Activated CD4-positive, alpha-beta T cell treated with anti-CD3 and anti-CD28 coated beads for 36 hours (primary cell): ENCODE measurements around the gene DEFB131A. TPM values are rescaled to one million over a fixed set of nuclear protein-coding genes. Genes with fewer than 3 reads are reported as not detected.
"Not testable (repeated sequence)": the region's sequence is repeated elsewhere in the genome, so short reads cannot be mapped to it uniquely, and the experiment has no call there.

Source experiments
- ATAC-seq: fragments of 200-7000 bp; cut with Tn5 transposase; one replicate; pipeline ENCODE4 v1.10.0; 2021; ENCODE audit warnings: mild to moderate bottlenecking, moderate library complexity
- CTCF ChIA-PET: fragments of 350-600 bp; sonication (Branson Sonifier 250); formaldehyde crosslinking; loops from one replicate; lab custom pipeline; 2021; ENCODE audit warnings: antibody characterized with exemption; lab: Charles Lee
- POLR2A ChIA-PET: fragments of 350-600 bp; sonication (Branson Sonifier 250); formaldehyde crosslinking; loops from one replicate; lab custom pipeline; 2021; ENCODE audit warnings: antibody characterized with exemption, inconsistent platforms; lab: Charles Lee
- DNase-seq: peaks from one replicate; pipeline ENCODE4 v3.0.0-alpha.2; 2020
- H3K27ac Mint-ChIP-seq: one replicate; pipeline ENCODE4 v1.8.0; 2021; ENCODE audit warnings: mixed read lengths
- H3K27me3 Mint-ChIP-seq: one replicate; pipeline ENCODE4 v1.8.0; 2021; ENCODE audit warnings: mixed read lengths
- H3K36me3 Mint-ChIP-seq: one replicate; pipeline ENCODE4 v1.8.0; 2021; ENCODE audit warnings: low read depth, mixed read lengths
- H3K4me1 Mint-ChIP-seq: one replicate; pipeline ENCODE4 v1.8.0; 2021; ENCODE audit warnings: mixed read lengths
- H3K4me3 Mint-ChIP-seq: one replicate; pipeline ENCODE4 v1.8.0; 2021; ENCODE audit warnings: mild to moderate bottlenecking, moderate library complexity, mixed read lengths
- H3K9me3 Mint-ChIP-seq: one replicate; pipeline ENCODE4 v1.8.0; 2021; ENCODE audit warnings: low read depth, mixed read lengths
- intact Hi-C, 2 experiments: fragments of 100-400 bp; cut with DNase I in 1 of 2; cut with micrococcal nuclease in 1 of 2; formaldehyde crosslinking; loops; one replicate each; pipeline versions ENCODE4 v1.14.2 to v1.15.1; 2022 to 2024; cut with DNase I, micrococcal nuclease
- total RNA-seq, 2 experiments: library from RNA; stranded (reverse); gene quantifications; one replicate each; pipeline ENCODE4 v1.2.3, GENCODE V29; 2021

The DEFB131A gene, protein sequence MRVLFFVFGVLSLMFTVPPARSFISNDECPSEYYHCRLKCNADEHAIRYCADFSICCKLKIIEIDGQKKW
- not detected for total RNA-seq

DNA sequence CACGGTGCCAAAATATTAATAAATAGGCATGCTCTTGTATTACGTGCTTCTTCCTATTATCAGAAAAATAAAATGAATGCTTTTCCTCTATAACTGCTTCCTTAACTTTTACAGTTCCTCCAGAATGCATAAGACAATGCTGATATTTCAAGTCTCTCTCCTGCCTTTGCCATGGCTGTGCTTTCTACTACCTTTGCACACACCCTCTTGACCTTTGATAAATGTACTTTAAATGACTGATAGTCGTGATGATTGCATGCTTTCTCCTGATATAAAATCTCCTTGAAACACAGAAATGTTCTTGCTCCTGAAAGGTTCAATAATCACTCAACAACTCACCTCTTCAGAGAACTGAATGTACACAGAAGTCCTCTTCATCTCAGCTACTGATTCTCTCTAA, at the start of gene DEFB131A:
TSS of gene DEFB131A (plus strand) at position 301 of the 400 bp plus-strand sequence. CDS start 120 bp downstream, outside the sequence.
- ATAC-seq, H3K36me3 Mint-ChIP-seq, CTCF ChIA-PET, DNase-seq, H3K27me3 Mint-ChIP-seq, H3K27ac Mint-ChIP-seq, intact Hi-C loops, POLR2A ChIA-PET, H3K4me1 Mint-ChIP-seq, H3K4me3 Mint-ChIP-seq, H3K9me3 Mint-ChIP-seq: not testable (repeated sequence)

DNA sequence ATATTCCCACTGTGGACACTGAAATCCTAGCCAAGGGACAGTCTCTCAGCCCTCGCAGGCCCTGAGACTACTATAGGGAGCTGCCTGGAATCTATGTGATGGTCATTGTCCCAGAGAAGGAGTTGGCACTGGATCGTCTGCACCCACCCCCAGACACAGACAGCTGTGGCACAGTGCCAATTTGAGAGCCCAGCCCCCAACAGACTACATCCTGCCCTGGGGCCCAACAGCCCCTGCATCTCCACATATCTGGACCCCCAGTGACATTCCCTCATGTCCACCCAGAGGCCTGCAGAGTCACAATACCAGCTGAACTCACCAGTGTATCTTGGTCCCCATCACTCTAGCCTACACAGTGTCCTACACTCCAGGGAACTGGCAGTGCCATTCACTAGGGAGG, 38.4 kb upstream of the DEFB131A start:
- CTCF ChIA-PET, H3K36me3 Mint-ChIP-seq, H3K4me1 Mint-ChIP-seq, H3K4me3 Mint-ChIP-seq, H3K27me3 Mint-ChIP-seq, ATAC-seq, H3K27ac Mint-ChIP-seq, intact Hi-C loops, H3K9me3 Mint-ChIP-seq, DNase-seq, POLR2A ChIA-PET: not testable (repeated sequence)

DNA sequence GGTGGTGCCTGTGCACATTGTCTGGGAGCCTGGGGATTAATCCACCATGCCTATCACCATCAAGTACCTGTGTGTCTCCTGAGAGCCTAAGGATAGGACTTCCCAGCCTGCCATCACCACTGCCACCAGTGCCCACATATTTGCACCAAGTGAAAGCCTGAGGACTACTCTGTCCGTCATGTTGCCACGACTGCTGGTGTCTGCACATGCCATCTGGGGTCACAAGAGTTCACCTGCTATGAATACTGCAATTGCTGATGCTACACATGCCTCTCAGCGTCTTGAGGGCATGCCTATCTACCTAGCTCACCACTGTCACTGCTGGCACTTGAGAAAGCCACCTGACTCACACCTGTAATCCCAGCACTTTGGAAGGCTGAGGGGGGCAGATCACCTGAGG, 37.7 kb upstream of the DEFB131A start:
- H3K27me3 Mint-ChIP-seq, DNase-seq, POLR2A ChIA-PET, ATAC-seq, CTCF ChIA-PET, H3K36me3 Mint-ChIP-seq, H3K9me3 Mint-ChIP-seq, H3K4me3 Mint-ChIP-seq, H3K4me1 Mint-ChIP-seq, intact Hi-C loops, H3K27ac Mint-ChIP-seq: not testable (repeated sequence)

DNA sequence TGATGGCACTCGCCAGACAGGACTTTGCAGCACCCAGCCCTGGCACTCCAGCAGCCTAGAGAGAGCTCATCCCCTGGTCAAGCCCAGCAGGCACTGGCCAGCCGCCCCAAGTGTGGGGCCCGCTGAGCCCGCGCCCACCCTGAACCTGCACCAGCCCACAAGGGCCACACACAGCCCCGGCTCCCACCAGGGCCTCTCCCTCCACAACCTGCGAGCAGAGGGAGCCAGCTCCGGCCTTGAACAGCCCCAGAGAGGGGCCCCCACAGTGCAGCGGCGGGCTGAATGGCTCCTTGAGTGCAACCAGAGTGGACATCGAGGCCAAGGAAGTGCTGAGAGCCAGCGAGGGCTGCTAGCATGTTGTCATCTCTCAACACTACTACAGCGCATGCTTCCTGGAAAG, 34.4 kb upstream of the DEFB131A start:
- Mint-ChIP-seq H3K9me3 (peaks cover 10% of the 10 kb centered on the region), H3K4me1 (no peaks in the 10 kb centered on the region), H3K4me3 (no peak overlapping the region), H3K36me3 (no peaks in the 10 kb centered on the region), H3K27ac (no peak overlapping the region), H3K27me3 (no peaks in the 10 kb centered on the region)
- DNase-seq, result no peak
- intact Hi-C loops, result no loop called here
- POLR2A ChIA-PET, result no interaction called here
- ATAC-seq, result no peak
- CTCF ChIA-PET, result no interaction called here

DNA sequence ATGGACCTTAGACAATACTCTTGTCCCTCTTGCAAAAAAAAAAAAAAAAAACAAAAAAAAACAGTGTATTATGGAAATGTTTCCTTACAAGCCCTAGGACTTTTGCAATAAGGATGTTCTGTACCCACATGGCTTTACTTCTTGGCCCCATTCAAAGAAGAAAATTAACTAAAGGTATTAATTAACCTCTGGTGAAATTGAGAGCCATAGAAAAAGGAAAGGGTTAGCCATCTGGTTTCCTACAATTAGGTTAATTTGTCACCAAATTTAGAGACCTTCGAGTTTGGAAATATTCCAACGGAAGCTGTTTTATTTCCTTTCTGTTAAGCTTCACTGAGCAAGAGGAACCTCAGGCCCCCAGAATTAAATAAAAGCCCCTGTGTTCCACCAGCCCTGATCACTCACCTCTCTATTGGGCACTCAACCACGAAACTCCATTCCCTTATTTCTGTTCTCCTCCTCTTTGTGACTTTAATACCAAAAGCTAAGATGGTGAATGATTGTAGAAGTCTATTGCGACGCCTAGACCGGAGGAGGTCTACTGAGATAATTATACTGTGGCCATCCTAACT, 22.2 kb upstream of the DEFB131A start:
- DNase-seq, CTCF ChIA-PET, POLR2A ChIA-PET, H3K27me3 Mint-ChIP-seq, H3K4me1 Mint-ChIP-seq, ATAC-seq, H3K36me3 Mint-ChIP-seq, intact Hi-C loops, H3K27ac Mint-ChIP-seq, H3K9me3 Mint-ChIP-seq, H3K4me3 Mint-ChIP-seq: not testable (repeated sequence)

DNA sequence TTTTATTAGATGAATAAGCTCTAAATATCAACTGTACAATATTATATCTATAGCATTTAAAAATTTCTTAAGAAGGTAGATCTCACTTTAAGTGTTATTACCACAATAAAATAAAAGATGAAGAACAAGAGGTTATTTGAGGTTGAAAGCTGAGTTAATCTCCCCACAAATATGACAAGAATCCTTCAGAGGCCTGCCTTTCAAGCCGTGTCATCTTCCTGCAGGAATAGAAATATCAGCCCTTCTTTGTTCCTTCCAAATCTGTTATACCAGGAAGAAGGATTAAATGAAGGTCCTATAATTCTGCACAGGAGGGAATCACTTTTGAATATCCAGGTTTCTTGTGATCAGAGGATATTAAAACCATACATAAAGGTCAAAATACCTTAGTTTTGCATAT, 18.3 kb upstream of the DEFB131A start:
- H3K27ac Mint-ChIP-seq, intact Hi-C loops, DNase-seq, H3K36me3 Mint-ChIP-seq, H3K27me3 Mint-ChIP-seq, H3K4me1 Mint-ChIP-seq, CTCF ChIA-PET, ATAC-seq, POLR2A ChIA-PET, H3K9me3 Mint-ChIP-seq, H3K4me3 Mint-ChIP-seq: not testable (repeated sequence)

DNA sequence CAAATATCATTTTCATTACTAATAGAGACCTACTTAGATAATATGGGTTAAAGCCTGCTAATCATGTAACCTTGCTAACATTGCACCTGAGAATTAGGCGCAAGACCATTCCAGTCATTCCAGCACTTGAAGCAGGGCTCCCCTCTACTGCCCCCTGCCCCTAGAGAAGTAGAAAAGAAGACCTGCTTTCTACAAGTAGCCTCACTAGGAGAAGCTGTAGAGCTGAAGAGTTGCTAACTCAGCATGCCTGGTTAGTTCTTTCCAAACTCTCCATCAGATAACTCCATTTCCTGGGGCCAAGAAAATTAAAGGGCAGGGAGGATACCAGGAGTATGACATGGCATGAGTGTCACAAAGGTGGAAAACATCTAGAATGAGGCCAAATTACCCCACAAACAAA, 14.2 kb upstream of the DEFB131A start:
- H3K4me3 Mint-ChIP-seq, H3K36me3 Mint-ChIP-seq, H3K27me3 Mint-ChIP-seq, CTCF ChIA-PET, H3K4me1 Mint-ChIP-seq, DNase-seq, H3K27ac Mint-ChIP-seq, ATAC-seq, intact Hi-C loops, POLR2A ChIA-PET, H3K9me3 Mint-ChIP-seq: not testable (repeated sequence)

DNA sequence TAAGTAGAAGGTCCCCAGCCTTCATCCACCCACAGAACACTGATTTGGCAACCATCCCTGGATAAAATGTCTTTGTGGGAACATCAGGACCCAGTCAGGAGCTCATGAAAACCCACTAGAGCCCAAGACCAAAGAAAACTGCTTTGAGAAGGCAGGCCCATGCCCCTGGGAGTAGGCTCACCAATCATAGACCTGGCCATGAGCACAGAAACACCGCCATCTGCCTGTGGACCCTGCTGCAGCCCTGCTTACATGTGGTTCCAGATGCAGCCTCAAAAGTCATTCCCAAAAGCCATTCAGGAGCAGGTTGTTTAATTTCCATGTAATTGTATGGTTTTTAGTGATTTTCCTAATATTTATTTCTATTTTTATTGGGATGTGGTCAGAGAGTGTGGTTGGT, 10.9 kb upstream of the DEFB131A start:
- H3K4me3 Mint-ChIP-seq, H3K9me3 Mint-ChIP-seq, H3K27ac Mint-ChIP-seq, H3K36me3 Mint-ChIP-seq, CTCF ChIA-PET, POLR2A ChIA-PET, intact Hi-C loops, H3K4me1 Mint-ChIP-seq, ATAC-seq, DNase-seq, H3K27me3 Mint-ChIP-seq: not testable (repeated sequence)

DNA sequence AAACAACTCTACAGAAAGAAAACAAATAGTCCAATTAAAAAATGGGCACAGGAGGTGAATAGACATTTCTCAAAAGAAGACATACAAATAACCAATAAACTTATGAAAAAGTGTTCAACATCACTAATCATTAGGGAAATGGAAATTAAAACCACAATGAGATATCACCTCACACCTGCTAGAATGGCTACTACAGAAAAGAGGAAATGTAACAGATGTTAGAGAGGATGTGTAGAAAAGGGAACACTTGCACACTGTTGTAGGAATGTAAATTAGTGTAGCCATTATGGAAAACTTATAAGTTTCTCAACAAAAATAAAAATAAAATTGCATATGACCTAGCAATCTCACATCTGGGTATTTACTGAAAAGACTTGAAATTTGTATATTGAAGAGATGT, 7.5 kb upstream of the DEFB131A start:
- DNase-seq, ATAC-seq, POLR2A ChIA-PET, H3K27ac Mint-ChIP-seq, H3K36me3 Mint-ChIP-seq, H3K9me3 Mint-ChIP-seq, H3K4me3 Mint-ChIP-seq, H3K4me1 Mint-ChIP-seq, intact Hi-C loops, H3K27me3 Mint-ChIP-seq, CTCF ChIA-PET: not testable (repeated sequence)

DNA sequence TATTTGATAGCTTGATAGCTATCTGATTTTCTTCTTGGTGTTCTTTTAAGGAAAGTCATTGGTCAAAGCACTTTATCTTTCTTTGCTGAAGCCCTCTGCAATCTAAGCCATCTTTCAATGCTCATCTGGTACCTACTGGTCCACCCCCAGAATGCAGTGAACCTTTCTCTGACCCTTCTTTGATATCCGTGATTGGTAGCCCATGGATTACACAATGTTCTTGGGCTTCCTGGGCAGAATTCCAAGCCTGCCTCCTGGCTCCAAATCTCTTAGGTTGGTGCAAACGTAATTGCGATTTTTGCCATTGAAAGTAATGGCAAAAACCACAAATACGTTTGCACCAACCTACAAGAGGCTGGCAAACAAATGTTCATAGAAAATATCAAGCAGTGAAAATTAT, 1.9 kb upstream of the DEFB131A start:
- H3K9me3 Mint-ChIP-seq, DNase-seq, H3K4me3 Mint-ChIP-seq, H3K27ac Mint-ChIP-seq, H3K36me3 Mint-ChIP-seq, CTCF ChIA-PET, H3K27me3 Mint-ChIP-seq, ATAC-seq, POLR2A ChIA-PET, intact Hi-C loops, H3K4me1 Mint-ChIP-seq: not testable (repeated sequence)

DNA sequence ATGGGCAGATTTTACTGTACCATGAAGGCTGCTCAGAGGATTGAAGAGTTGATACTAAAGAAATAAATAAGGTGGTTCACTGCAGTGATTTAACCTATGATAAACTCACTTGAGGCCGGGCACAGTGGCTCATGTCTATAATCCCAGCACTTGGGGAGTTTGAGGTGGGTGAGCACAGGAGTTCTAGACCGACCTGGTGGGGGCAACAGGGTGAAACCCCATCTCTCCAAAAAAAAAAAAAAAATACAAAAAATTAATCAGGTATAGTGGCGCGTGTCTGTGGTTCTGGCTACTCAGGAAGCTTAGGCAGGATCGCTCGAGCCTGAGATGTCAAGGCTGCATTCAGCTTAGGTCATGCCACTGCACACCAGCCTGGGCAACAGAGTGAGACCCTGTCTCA, 467 bp downstream of the DEFB131A start:
- intact Hi-C loops, H3K27me3 Mint-ChIP-seq, H3K4me1 Mint-ChIP-seq, H3K36me3 Mint-ChIP-seq, H3K27ac Mint-ChIP-seq, ATAC-seq, POLR2A ChIA-PET, CTCF ChIA-PET, H3K9me3 Mint-ChIP-seq, DNase-seq, H3K4me3 Mint-ChIP-seq: not testable (repeated sequence)

DNA sequence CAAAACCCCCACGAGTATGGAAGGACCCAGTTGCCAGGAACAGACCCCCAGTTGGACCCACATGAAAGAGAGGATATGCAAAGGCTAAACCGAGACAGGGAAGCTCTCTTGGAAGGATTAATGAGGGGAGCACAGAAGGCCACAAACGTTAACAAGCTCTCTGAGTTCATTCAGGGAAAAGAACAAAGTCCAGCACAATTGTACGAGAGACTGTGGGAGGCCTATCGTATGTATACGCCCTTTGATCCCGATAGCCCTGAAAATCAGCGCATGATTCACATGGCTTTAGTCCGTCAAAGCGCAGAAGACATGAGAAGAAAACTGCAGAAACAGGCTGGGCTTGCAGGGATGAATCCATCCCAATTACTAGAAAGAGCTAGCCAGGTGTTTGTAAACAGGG, 8.0 kb downstream of the DEFB131A start:
- H3K4me3 Mint-ChIP-seq, H3K36me3 Mint-ChIP-seq, CTCF ChIA-PET, DNase-seq, H3K9me3 Mint-ChIP-seq, intact Hi-C loops, POLR2A ChIA-PET, H3K4me1 Mint-ChIP-seq, ATAC-seq, H3K27me3 Mint-ChIP-seq, H3K27ac Mint-ChIP-seq: not testable (repeated sequence)
